OCI-LY3 (cell line): ENCODE results near the gene TLL2.

Experiments used
- CTCF ChIP-seq: fragments of 200-600, 300-600 bp; sonication (generic); IDR thresholded peaks from 2 replicates; pipeline ENCODE4 v1.5.1; 2014; ENCODE audit warnings: antibody characterized with exemption, low read length, low read depth
- EZH2phosphoT487 ChIP-seq: fragments of 200-600 bp; shearing (Covaris generic); IDR thresholded peaks from 2 replicates; pipeline ENCODE4 v1.6.1; 2018; ENCODE audit warnings: antibody characterized with exemption, mixed run types, low read depth

- no peak for TF ChIP-seq CTCF
- no peak for TF ChIP-seq EZH2phosphoT487
Measured at GRCh38 chr10:96366508-96366907, 147.2 kb downstream of the TLL2 start.
